Posterior cingulate gyrus (tissue), 11 donors: Measurements from ENCODE around the gene YARS1.

Source experiments
- DNase-seq, 10 donors: peaks; one replicate each; pipeline versions ENCODE4 v3.0.0 to v3.0.0-alpha.2; 2020 to 2021; ENCODE audit warnings: mixed read lengths in 3 of 10
- intact Hi-C: fragments of 100-400 bp; cut with DNase I; formaldehyde crosslinking; loops from one replicate; pipeline ENCODE4 v1.15.1; 2023

The YARS1 gene

DNA sequence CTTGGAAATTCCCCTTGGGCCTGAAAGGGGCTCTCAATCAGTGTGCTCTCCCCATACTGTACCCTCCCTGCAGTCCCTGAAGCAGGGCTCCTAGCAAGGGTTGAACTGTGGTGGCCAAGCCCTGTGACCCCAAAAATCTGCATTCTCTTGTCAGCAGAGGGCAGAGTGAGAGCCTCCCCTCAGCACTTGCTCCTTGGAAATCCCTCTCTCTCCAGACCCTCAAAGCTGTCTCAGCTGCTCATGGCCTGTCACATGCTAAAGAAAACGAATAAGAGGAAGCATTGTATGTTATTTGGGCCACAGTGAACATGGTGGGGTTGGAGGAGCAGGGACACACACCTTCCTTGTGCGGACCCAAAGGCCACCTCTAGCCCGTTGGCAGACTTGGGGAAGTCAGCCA lies 67.4 kb downstream of the YARS1 start:
- intact Hi-C loops, result no loop called here
- no peak for DNase-seq

DNA sequence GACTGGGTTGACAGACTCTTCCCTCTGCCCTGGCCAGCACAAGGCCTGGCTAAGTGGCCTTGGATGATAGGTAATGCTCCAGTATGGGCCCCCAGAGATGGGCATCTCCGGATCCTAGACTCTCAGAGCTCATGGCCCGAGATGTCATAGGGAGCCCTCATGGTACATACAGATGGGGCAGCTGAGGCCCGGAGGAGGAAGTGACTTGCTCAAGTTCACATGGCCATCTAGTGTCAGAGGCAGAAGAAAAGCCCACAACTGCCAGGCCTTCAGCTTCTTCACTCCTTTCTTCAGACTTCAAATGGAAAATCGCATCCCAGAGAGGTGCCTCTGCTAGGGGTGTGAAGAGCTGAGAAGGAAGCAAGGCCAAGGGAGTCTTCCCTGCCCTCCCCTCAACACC lies 67.8 kb downstream of the YARS1 start:
- intact Hi-C loops, result no loop called here
- no peak for DNase-seq

DNA sequence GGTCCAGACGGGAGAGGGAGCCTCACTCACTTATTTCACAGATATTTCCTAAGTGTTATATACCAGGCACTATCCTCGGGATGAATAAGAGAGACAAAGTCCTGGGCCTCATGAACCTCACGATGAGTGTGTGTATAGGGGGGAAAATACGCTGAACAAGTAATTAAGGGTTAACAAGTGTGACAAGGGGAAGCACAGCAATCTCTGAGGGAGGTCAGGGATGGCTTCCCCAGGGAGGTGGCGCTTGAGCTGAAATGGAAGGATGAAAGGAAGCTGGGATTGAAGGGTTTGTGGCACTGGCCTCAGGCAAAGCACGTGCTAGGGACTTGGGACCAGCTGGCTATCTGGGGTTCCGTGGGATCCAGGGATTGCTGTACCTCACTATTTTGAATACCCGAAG lies 68.2 kb downstream of the YARS1 start:
- intact Hi-C loops, result no loop called here
- DNase-seq, result no peak

DNA sequence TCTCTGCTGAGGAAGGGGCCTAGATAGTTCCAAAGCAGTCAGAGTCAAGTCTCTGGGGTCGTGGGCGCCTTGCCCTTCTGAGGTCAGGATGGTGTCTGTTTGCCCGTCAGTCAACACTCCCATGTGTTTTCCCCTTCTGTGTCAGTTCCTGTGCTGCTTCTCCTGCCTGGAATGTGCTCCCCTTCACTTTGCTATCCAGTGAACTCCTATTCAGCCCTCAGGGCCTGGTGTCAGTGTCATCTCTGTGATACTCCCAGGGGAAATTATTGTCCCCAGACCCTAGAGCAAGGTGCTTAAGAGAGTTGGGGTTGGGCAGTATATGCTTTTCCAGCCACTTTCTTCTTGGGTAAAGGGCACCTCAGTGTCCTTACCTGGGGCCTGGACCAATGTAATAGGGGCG lies 68.8 kb downstream of the YARS1 start:
- DNase-seq, result no peak
- intact Hi-C loops, result no loop called here

DNA sequence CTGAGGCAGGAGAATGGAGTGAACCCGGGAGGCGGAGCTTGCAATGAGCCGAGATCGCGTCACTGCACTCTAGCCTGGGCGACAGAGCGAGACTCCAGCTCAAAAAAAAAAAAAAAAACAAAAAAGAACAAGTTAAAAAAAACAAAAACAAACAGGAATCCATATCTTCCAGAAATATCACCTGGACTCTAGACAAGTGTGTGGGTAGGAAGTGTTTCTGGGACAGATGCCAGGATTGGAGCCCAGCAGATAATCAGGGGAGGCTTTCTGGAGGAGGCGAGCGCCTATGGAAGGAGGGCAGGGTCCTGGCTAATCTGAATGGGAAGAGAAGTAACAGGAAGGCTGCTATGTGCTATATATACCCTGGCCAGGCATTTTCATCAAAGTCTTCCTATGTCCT lies 71.0 kb downstream of the YARS1 start:
- intact Hi-C loops, result no loop called here
- no peak for DNase-seq

DNA sequence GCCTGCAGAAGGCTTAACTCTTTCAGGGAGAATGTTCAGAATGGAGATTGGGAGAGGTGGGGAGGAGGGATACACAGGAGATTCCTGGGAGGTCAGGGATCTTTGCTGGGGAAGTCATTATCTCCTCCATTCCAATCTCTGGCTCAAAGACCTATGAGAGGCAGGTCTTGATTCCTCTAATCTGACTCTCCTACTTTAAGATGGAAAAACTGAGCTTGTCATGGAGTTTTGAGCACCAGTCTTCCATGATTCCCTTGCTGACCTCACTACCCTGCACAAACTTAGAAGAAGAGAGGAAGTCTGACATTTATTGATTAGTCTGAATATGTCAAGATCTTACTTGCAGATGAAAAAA lies 73.1 kb downstream of the YARS1 start:
- no peak for DNase-seq
- intact Hi-C loops, result no loop called here

DNA sequence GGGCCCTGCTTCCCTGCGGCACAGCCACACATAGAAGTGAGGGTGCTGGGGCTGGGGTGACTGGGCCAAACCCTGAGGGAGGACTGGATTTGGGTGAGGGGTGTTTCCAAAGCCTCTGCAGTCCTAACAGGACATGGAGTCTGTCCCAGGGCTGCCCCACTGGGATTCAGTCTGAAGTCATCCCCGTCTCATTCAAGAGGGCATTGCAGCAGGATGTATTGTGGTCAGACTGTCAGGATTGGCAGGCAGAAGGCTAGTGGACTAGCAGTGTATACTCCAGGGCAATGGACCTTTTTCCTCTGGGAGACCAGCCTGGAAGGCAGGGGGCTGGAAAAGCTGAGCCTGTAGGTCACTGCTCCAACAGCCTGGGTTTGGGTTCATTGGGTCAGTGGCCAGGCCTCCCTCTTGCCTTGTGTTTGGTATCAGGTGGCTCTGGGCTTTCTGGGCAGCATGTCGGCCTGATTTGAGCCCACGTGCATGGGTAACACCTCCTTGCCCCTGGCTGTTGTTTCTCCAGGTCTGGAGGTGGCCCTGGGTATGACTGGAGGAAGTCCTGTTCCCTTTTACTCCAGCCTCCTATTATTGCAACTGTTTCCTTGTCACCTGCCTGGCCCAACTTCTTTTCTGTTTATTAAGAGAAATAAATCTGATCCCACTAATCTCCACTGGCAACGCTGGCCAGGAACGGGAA lies 73.6 kb downstream of the YARS1 start:
- DNase-seq, result no peak
- intact Hi-C loops, result no loop called here

DNA sequence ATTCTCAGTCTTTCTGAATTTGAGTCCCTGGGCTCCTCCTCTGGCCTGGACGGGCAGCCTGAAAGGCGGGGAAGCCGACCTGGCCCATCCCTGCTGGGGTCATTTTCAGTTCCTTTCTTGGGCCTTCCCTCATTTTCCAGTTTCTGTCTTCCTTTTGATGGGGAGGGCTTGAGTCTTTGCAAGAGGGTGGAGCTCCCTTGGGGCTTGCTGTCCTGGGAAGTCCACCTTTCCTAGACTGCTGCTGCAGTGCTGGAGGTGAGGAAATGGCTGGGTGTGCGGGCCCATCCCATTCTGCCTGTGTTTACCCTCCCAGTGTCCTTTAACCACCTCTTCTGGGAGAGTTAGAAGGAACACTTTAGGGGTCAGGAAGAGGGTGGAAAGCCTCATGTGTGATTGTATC lies 74.2 kb downstream of the YARS1 start:
- peak in 1 of 10 donors; percentile 69 for DNase-seq
- intact Hi-C loops, result no loop called here

DNA sequence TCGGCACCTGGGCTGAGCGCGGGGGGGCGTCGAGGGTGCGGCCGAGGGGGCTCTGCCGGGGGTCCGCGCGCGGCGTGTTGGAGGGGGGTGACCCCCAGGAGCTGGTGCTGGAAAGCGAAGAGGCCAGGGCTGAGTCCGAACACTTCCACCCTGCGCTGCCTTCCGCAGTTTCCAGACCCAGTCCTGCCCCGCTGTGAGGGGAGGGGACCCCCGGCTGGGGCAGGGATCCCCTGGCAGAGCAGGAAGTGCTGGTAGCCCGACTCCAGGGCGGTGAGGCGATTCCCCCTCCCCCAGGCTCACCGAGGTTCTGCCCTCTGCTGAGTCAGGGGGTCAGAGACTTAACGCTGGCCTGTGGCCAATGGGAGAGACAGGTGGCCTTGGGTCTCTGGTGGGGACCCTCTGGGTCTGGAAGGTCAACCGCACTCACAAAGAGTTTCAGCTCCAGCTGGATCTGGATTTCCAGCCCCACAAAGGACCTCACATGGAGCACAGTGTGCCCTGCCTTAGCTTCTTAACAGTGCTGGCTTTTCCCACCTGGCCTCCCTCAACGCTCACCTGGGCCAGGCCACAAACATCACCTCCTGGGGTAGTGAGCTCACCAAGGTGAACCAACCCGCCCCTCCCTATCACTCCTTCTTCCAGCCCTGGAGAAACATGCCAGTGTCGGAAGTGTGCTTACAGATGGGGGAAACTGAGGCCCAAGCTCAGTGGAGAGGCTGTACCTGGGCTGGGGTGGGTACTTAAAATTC lies 74.8 kb downstream of the YARS1 start:
- peak in 1 of 10 donors; percentile 76 for DNase-seq

DNA sequence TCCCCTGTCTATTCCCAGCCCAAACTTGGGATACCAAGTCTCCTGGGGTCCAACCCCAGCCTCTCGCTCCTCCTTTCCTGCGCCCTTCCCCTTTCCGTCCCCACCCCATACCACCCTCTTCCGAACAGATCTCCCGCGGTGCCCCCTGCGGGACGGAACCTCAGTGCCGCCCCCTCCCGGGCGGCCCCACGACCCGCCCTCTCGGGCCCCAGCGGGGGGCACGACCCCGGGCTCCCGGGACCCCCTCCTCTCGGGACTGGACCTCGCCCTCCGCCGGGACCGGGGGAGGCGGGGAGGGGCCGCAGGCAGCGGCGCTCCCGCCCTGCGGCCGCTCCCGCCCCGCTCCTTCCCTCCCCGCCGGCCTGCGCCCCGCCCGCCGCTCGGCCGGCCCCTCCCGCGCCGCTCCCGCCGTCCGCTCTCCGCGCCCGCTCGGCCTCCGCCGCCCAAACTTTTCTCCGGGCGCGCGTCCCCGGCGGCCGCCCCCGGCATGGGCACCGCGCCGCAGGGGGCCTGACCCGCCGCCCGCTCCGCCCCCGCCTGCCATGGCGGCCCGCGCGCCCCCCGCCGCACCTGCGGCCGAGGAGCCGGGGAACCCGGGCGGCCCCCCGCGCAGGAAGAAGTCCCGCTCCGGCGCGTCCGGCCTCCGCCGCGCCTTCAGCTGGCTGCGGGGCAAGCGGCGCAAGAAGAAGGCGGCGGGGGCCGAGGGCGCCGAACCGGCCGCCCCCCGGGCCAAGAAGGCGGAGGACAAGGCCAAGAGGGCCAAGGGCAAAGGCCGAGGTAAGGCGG lies 75.6 kb downstream of the YARS1 start:
- no peak for DNase-seq
- intact Hi-C loops, result no loop called here

More for the DNA sequence above, 74.8 kb downstream of the YARS1 start:
- intact Hi-C loops, result no loop called here

DNA sequence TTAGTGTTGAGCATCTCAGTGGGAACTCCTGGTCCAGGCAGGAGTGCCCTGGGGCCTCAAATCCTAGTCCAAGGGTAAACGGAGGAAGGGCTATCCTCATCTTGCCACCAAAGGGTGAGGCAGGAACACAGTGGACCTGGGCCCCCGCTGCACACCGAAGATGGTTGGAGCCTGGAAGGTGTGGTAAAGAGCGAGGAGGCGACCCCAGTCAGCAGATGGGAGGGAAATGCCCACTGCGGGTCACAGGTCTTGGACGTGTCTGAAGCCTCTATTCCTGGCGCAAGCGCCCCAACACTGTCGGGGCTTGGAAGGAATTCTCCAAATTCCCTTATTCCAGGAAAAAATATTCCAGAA lies 76.1 kb downstream of the YARS1 start:
- intact Hi-C loops, result no loop called here
- DNase-seq, result no peak

DNA sequence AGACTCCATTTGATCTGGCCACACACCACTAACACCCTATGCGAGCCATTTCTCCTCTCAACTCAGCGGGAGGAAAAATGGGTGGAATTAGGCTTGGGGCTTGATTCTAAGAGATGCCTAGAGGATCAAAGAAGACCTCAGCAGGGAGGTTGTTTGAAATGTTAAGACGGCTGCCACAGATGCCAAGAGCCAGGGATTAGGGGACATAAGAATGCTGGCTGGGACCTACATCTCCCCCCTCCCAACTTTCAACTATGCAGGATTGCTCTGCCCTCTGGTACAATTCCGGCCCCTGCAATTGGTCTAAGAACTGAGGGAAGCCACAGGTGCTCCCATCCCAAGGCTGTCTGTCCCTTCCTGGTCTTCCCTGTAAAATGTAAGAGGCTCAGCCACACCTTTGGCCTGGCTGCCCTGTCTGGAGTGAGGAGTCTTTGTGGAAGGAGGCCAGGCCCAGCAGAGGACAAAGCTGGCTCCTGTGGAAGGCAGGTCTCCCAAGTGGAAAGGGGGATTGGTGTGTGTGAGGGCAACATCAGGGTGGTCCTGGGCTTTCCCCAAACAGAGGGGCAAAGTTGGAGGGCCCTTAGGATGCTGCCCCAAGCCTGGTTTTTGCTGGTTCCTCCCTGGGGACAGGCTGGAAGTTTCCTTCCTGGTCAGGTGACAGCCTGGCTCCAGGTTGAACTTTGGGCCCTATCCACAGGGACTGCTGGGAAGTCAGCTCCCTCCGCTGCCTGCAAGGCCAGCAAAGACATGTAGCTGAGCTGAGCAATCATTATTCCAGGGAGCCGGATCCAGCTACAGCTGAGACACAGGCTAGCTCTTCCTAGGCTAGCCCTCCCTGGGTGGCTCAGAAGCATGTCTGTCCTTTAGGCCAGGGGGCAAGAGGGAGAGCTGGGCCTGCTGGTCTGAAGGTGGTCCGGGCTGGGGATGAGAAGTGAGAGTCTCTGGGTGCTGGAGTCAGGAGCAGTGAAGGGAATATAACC lies 80.1 kb downstream of the YARS1 start:
- DNase-seq, result no peak
- intact Hi-C loops, result no loop called here

DNA sequence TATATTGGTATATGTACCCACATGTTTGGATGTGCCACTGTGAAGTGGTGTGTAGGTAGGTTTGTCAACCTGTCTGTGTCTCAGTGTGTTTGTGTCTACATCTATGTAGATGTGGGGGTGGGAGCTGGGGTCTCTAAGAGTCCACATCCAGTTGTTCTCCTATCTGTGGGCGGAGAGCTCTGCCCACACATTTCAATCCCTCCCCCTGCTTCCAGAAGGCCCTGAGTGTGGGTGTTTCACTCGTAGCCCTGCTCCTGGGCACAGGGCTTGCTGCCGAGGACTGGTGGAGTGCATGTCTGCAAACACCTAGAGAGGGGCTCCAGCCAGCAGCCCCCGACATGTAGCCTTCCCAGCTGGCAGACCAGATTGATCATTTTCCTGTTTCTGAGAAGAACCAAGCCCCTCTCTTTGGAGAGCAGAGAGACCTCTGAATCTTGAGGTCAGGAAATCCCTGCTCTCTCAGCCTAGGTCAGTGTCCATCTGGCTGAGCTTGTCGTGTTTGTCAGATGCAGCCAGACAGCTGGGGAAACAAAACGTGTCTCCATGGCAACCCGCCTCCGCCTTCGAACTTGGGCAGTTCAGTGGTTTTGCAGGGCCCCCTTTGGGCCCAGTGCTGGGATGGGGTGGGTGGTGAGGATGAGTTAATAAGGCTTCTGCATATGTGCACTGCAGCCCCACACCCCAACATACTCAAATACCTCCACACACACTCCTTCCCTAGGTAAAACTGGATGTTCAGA lies 83.4 kb downstream of the YARS1 start:
- intact Hi-C loops, result no loop called here
- DNase-seq, result no peak

DNA sequence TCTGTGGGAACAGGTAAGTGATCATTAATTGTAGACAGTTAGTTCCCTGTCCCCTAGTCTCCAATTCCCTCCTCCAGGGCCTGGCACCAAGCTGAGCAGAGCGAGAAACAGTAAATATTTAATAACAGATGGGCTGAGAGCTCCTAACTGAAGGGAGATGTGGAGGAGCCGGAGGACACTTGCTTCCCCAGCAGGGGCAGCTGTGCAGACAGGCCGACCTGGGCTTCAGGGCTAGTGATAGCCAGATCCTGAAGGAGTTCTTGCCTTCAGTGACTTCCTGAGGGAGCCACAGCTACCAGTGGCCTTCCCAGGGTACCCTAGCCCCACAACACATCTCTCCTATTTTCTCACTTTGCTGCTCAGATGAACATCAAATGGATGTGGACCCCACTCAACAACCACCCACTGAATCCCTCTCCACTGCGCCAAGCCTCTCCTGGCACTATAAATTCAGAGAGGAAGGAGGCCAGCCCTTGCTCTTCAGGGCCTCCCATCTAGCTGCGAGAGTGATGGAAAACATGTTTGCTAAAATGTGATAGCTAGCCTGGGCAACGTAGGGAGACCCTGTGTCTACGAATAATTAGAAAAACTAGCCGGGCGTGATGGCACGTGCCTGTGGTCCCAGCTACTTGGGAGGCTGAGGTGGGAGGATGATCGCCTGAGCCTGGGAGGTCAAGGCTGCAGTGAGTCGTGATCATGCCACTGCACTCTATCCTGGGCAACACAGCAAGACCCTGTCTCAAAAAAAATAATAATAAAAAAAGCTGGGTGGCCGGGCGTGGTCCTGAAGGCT lies 87.7 kb downstream of the YARS1 start:
- DNase-seq, result no peak
- intact Hi-C loops, result no loop called here

DNA sequence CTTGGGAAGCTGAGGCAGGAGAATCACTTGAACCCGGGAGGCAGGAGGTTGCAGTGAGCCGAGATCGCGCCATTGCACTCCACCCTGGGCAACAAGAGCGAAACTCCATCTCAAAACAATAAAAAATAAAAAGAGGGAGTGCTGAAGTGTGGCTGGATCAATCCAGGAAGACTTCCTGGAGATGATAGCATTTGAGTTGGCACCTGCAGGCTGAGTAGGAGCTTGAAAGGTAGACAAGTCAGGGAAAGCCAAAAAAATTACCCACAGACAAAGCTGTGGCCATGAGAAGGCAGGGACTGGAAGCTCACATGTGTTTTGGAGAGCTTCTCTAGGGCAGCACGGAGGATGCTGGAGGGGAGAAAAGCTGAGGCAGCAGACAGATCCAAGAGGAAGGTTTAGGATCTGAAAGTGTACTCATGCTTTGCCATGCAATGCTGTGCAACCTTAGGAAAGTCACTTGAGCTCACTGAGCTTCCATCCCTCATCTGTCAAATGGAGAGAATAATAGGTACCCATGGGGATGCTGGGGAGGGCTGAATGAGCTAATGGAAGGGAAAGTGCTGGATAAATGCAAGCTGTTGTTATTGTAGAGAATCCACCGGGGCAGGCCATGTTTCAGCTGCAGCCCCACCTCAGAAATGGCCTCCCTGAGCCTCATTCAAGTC lies 88.6 kb downstream of the YARS1 start:
- no peak for DNase-seq
- intact Hi-C loops, result no loop called here

DNA sequence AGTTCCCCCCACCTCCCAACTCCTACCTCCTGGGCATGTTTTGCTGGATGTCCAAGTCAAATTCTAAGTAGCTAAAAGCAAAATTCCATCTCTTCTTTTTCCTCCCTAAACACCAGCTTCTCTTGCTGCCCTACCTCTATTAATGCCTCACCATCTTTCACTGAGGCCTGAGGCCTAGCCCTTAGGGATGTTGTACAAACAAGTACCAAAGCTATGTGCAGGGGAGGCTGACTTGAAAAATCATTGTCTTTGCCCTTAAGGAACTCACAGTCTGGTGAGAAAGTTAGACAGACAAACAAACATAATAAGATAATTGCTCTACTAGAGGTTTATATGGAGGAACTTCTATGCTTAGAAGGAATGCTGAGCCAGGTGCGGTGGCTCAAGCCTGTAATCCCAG lies 89.3 kb downstream of the YARS1 start:
- no peak for DNase-seq
- intact Hi-C loops, result no loop called here

DNA sequence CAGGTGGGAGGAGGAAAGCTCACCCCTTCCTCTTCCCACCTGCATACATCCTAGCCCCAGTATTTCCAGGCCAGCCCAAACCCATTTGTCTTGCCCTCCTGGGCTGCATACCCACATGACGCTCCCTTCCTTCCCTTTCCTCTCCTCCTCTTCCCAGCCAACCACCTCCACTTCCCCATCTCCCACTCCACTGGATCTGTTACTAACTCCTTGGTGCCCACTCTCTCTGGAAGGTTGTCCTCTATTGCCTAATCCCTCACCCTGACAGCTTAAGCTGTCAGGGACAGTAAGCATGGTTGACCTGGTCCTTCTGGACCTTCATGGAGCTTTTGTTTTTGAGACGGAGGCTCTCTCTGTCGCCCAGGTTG lies 91.6 kb downstream of the YARS1 start:
- intact Hi-C loops, result no loop called here
- no peak for DNase-seq
